ENCODE measurements around the gene DAGLA.

GRCh38 chr11:61712314-61712713 is 32.1 kb downstream of the DAGLA start:
- no peak for TF ChIP-seq EZH2 (IDR thresholded peaks at IDR 0.05)
- no peak for TF ChIP-seq CTCF (IDR thresholded peaks at IDR 0.05)
- no peak for TF ChIP-seq EZH2phosphoT487 (IDR thresholded peaks at IDR 0.05)

All from neural progenitor cell (in vitro differentiated cells).